ENCODE data around the gene CDH23.

CDH23 gene

DNA sequence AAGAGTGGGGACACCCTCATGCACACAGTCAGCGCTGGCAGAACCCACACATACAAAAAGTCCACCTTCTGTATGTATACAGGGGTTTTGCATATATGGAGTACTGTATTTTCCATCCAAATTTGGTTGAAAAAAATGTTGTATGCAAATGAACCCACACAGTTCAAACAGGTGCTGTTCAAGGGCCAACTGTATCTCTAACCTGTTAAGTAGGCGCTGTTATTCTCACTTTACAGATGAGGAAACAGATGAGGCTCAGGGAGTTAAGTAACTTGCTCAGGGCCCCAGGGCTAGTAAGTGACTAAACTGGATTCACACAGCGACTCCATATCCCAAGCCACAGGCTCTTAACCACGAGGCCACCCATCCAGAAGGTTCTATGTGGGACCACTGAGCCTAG lies 252.9 kb downstream of the CDH23 start:
- Histone ChIP-seq H3K4me2 (no peak overlapping the region), H3K27me3 (ENCODE audit: insufficient read depth, low read depth) (peaks cover 76% of the 10 kb centered on the region), H3K36me3 (ENCODE audit: insufficient read depth) (no peaks in the 10 kb centered on the region), H3K79me2 (ENCODE audit: insufficient read depth, low read depth) (no peaks in the 10 kb centered on the region), H3K4me1 (ENCODE audit: low read depth, poor library complexity, severe bottlenecking) (no peaks in the 10 kb centered on the region), H2AFZ (ENCODE audit: low read depth) (no peak overlapping the region), H3K4me3 (IDR thresholded peaks at IDR 0.05; ENCODE audit: insufficient read depth, low read depth, low read length) (no peak overlapping the region), H3K27ac (no peak overlapping the region), H3K9ac (no peak overlapping the region), H4K20me1 (ENCODE audit: insufficient read depth) (no peaks in the 10 kb centered on the region)
- TF ChIP-seq, protein P1, sequence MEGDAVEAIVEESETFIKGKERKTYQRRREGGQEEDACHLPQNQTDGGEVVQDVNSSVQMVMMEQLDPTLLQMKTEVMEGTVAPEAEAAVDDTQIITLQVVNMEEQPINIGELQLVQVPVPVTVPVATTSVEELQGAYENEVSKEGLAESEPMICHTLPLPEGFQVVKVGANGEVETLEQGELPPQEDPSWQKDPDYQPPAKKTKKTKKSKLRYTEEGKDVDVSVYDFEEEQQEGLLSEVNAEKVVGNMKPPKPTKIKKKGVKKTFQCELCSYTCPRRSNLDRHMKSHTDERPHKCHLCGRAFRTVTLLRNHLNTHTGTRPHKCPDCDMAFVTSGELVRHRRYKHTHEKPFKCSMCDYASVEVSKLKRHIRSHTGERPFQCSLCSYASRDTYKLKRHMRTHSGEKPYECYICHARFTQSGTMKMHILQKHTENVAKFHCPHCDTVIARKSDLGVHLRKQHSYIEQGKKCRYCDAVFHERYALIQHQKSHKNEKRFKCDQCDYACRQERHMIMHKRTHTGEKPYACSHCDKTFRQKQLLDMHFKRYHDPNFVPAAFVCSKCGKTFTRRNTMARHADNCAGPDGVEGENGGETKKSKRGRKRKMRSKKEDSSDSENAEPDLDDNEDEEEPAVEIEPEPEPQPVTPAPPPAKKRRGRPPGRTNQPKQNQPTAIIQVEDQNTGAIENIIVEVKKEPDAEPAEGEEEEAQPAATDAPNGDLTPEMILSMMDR (conservative IDR thresholded peaks at IDR 0.05; ENCODE audit: low read depth, low read length), result no peak

DNA sequence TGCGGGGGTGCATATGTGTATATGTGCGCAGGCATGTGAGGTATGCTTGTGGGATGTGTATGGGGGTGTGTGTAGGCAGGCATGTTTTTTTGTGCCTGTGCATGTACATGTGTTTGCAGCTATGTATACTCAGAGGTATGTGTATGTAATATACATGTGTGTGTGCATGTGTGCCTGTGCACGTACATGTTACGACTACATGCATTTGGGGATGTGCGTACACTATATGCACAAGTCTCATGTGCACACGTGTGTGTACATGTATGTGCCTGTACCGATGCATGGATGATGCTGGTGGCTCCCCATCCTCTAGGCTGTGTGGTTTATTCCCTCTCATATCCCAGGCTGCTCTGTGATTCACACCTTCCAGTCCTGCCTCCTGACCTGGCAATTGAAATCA lies 253.7 kb downstream of the CDH23 start:
- Histone ChIP-seq H4K20me1 (ENCODE audit: insufficient read depth) (no peaks in the 10 kb centered on the region), H3K4me3 (IDR thresholded peaks at IDR 0.05; ENCODE audit: insufficient read depth, low read depth, low read length) (no peak overlapping the region), H3K27ac (no peak overlapping the region), H3K79me2 (ENCODE audit: insufficient read depth, low read depth) (no peaks in the 10 kb centered on the region), H3K36me3 (ENCODE audit: insufficient read depth) (no peaks in the 10 kb centered on the region), H3K9ac (no peak overlapping the region), H2AFZ (ENCODE audit: low read depth) (no peak overlapping the region), H3K4me1 (ENCODE audit: low read depth, poor library complexity, severe bottlenecking) (no peaks in the 10 kb centered on the region), H3K4me2 (no peak overlapping the region), H3K27me3 (ENCODE audit: insufficient read depth, low read depth) (peaks cover 77% of the 10 kb centered on the region)
- TF ChIP-seq, protein P1 (conservative IDR thresholded peaks at IDR 0.05; ENCODE audit: low read depth, low read length), result no peak

DNA sequence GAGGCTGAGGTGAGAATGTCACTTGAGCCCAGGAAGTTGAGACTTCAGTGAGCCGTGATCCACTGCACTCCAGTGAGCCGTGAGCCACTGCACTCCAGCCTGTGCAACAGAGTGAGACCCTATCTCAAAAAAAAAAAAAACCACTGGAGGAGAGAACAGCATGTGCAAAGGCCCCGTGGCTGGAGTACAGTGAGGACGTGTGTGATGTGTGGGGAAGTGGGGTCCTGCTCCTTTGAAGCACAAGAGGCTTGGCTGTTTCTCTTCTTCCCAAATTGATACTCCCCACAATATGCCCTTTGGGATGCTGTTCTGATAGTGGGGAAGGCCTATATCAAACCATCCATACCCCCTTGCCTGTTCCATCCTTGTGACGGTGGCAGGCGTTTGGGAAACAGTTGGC lies 254.7 kb downstream of the CDH23 start:
- TF ChIP-seq, protein P1 (conservative IDR thresholded peaks at IDR 0.05; ENCODE audit: low read depth, low read length), result no peak
- Histone ChIP-seq H3K27ac (no peak overlapping the region), H3K4me1 (ENCODE audit: low read depth, poor library complexity, severe bottlenecking) (no peaks in the 10 kb centered on the region), H3K4me3 (IDR thresholded peaks at IDR 0.05; ENCODE audit: insufficient read depth, low read depth, low read length) (no peak overlapping the region), H4K20me1 (ENCODE audit: insufficient read depth) (no peaks in the 10 kb centered on the region), H3K9ac (no peak overlapping the region), H3K36me3 (ENCODE audit: insufficient read depth) (no peaks in the 10 kb centered on the region), H3K4me2 (no peak overlapping the region), H2AFZ (ENCODE audit: low read depth) (no peak overlapping the region), H3K79me2 (ENCODE audit: insufficient read depth, low read depth) (no peaks in the 10 kb centered on the region), H3K27me3 (ENCODE audit: insufficient read depth, low read depth) (peaks cover 71% of the 10 kb centered on the region)

DNA sequence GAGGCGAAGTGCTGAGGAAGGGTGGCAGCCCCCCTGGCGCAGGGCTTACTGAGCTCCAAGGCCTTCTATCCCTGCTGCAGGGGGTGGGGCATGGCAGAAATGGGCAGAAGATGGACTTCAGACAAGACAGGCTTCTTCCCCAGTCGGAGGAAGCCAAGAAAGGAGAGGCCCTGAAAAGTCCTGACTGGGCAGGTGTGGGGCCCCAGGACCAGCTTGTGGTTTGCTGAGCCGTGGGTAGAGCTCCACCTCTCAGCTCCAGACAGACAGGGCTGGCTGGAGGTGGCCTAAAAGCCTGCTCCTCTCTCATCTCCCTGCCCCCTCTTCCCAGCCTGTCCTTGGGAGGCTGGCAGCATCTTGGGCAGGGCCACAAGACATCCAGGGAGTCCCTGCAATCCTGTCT lies 255.2 kb downstream of the CDH23 start:
- Histone ChIP-seq H3K79me2 (ENCODE audit: insufficient read depth, low read depth) (no peaks in the 10 kb centered on the region), H3K4me2 (no peak overlapping the region), H4K20me1 (ENCODE audit: insufficient read depth) (no peaks in the 10 kb centered on the region), H3K4me1 (ENCODE audit: low read depth, poor library complexity, severe bottlenecking) (no peaks in the 10 kb centered on the region), H3K9ac (no peak overlapping the region), H3K4me3 (IDR thresholded peaks at IDR 0.05; ENCODE audit: insufficient read depth, low read depth, low read length) (no peak overlapping the region), H3K27me3 (ENCODE audit: insufficient read depth, low read depth) (peaks cover 66% of the 10 kb centered on the region), H3K27ac (no peak overlapping the region), H3K36me3 (ENCODE audit: insufficient read depth) (no peaks in the 10 kb centered on the region), H2AFZ (ENCODE audit: low read depth) (no peak overlapping the region)
- TF ChIP-seq, protein P1 (conservative IDR thresholded peaks at IDR 0.05; ENCODE audit: low read depth, low read length), result no peak
